GM23338 (cell line): ENCODE data around the gene MARCHF3. TPM values are rescaled to one million over a fixed set of nuclear protein-coding genes. Genes with fewer than 3 reads are reported as not detected.

Experiments
- ATAC-seq: fragments of 200-7000 bp; cut with Tn5 transposase; 3 replicates; pipeline ENCODE4 v1.9.1; 2020
- DNase-seq: peaks from one replicate; pipeline ENCODE4 v3.0.0-alpha.2; 2015; ENCODE audit warnings: low spot score
- H2AFZ ChIP-seq: fragments of 200-600 bp; sonication (generic); 2 replicates; pipeline ENCODE4 v1.8.0; 2016; ENCODE audit warnings: antibody characterized with exemption, mild to moderate bottlenecking, moderate library complexity
- H3F3A ChIP-seq: fragments of 200-600 bp; sonication (generic); replicated peaks from 2 replicates; pipeline ENCODE4 v1.8.0; 2017; ENCODE audit warnings: antibody characterized with exemption, mixed run types, low read depth
- H3K27ac ChIP-seq: fragments of 200-600 bp; sonication (generic); 2 replicates; pipeline ENCODE4 v1.6.1; 2016; ENCODE audit warnings: low read depth
- H3K27me3 ChIP-seq: fragments of 200-600 bp; sonication (generic); 2 replicates; pipeline ENCODE4 v1.8.0; 2016; ENCODE audit warnings: mild to moderate bottlenecking, mixed run types, moderate library complexity; ENCODE audit not compliant: insufficient read depth
- H3K36me3 ChIP-seq: fragments of 200-600 bp; sonication (generic); 2 replicates; pipeline ENCODE4 v1.8.0; 2016; ENCODE audit warnings: mild to moderate bottlenecking; ENCODE audit not compliant: insufficient read depth
- H3K4me1 ChIP-seq: fragments of 200-600 bp; sonication (generic); 2 replicates; pipeline ENCODE4 v1.8.0; 2016; ENCODE audit warnings: mild to moderate bottlenecking, moderate library complexity; ENCODE audit not compliant: insufficient read depth
- H3K4me2 ChIP-seq: fragments of 200-600 bp; sonication (generic); 2 replicates; pipeline ENCODE4 v1.7.1; 2017; ENCODE audit warnings: mixed run types
- H3K4me3 ChIP-seq: fragments of 200-600 bp; sonication (generic); 2 replicates; pipeline ENCODE4 v1.6.1; 2016; ENCODE audit warnings: mixed run types
- H3K79me2 ChIP-seq: fragments of 200-600 bp; sonication (generic); replicated peaks from 2 replicates; pipeline ENCODE4 v1.8.0; 2017; ENCODE audit warnings: mild to moderate bottlenecking; ENCODE audit not compliant: insufficient read depth
- H3K9me2 ChIP-seq: fragments of 200-600 bp; sonication (generic); 2 replicates; pipeline ENCODE4 v1.8.0; 2017; ENCODE audit not compliant: insufficient read depth
- H4K20me1 ChIP-seq: fragments of 200-600 bp; sonication (generic); replicated peaks from 2 replicates; pipeline ENCODE4 v1.8.0; 2017; ENCODE audit warnings: mild to moderate bottlenecking; ENCODE audit not compliant: insufficient read depth
- H3K27ac Mint-ChIP-seq: 2 replicates; pipeline ENCODE4 v1.8.0; 2020; ENCODE audit warnings: inconsistent platforms, mild to moderate bottlenecking, moderate library complexity, mixed read lengths
- H3K27me3 Mint-ChIP-seq: 3 replicates; pipeline ENCODE4 v1.8.0; 2022; ENCODE audit warnings: low read depth, mild to moderate bottlenecking, moderate library complexity, mixed read lengths, inconsistent platforms; ENCODE audit not compliant: insufficient read depth, poor library complexity
- H3K36me3 Mint-ChIP-seq: 3 replicates; pipeline ENCODE4 v1.8.0; 2021; ENCODE audit warnings: low read depth, mild to moderate bottlenecking, inconsistent platforms, moderate library complexity, mixed read lengths
- H3K4me1 Mint-ChIP-seq: 3 replicates; pipeline ENCODE4 v1.8.0; 2020; ENCODE audit warnings: mild to moderate bottlenecking, inconsistent platforms, mixed read lengths
- H3K4me3 Mint-ChIP-seq: 3 replicates; pipeline ENCODE4 v1.8.0; 2021; ENCODE audit warnings: moderate library complexity, mild to moderate bottlenecking, inconsistent platforms, mixed read lengths
- H3K9me3 Mint-ChIP-seq: 3 replicates; pipeline ENCODE4 v1.8.0; 2020; ENCODE audit warnings: moderate library complexity, mild to moderate bottlenecking, inconsistent platforms, mixed read lengths
- CREB1 ChIP-seq: fragments of 250-450 bp; sonication (Bioruptor Pico); IDR thresholded peaks from 2 replicates; pipeline ENCODE4 v1.5.0; 2020; ENCODE audit warnings: low read depth, mild to moderate bottlenecking, moderate library complexity
- EZH2 ChIP-seq: fragments of 200-600 bp; sonication (generic); IDR thresholded peaks from one replicate; pipeline ENCODE4 v1.8.0; 2017; ENCODE audit warnings: antibody characterized with exemption, mild to moderate bottlenecking, low read depth; ENCODE audit not compliant: unreplicated experiment
- JUNB ChIP-seq: IDR thresholded peaks from one replicate; pipeline ENCODE4 v1.6.1; 2016; ENCODE audit warnings: antibody characterized with exemption; ENCODE audit not compliant: unreplicated experiment
- STAT1 ChIP-seq: IDR thresholded peaks from one replicate; pipeline ENCODE4 v1.6.1; 2016; ENCODE audit warnings: antibody characterized with exemption; ENCODE audit not compliant: unreplicated experiment
- ZNF114 ChIP-seq: fragments of 250-450 bp; sonication (Bioruptor Pico); IDR thresholded peaks from 2 replicates; pipeline ENCODE4 v1.5.0; 2020; ENCODE audit warnings: mild to moderate bottlenecking, moderate library complexity
- ZNF331 ChIP-seq: fragments of 250-450 bp; sonication (Bioruptor Pico); IDR thresholded peaks from 2 replicates; pipeline ENCODE4 v1.5.0; 2020; ENCODE audit warnings: low read depth, mild to moderate bottlenecking, moderate library complexity
- polyA plus RNA-seq: library from polyadenylated mRNA; unstranded; fragments of >200 nt; fragmentation: Nextera tagmentation; extraction: Ambion mirVana; gene quantifications from 2 replicates; pipeline ENCODE4 v1.2.1, GENCODE V29; 2016
- total RNA-seq: library from RNA; depleted of rRNA; stranded (reverse); fragments of >200 nt; shearing (Covaris generic); gene quantifications from 2 replicates; pipeline ENCODE4 v1.2.3, GENCODE V29; 2014
- TF ChIP-seq, protein P1 (sequence below), 2 experiments: fragments of 200-600 bp in 1 of 2; sonication (generic) in 1 of 2; conservative IDR thresholded peaks; 2 replicates each; pipeline versions ENCODE4 v1.5.1 to v1.6.1; 2016 to 2017; ENCODE audit warnings: antibody characterized with exemption in 2 of 2, low read depth in 2 of 2, mild to moderate bottlenecking in 2 of 2, moderate library complexity in 1 of 2
- TF ChIP-seq, protein P2 (sequence below): IDR thresholded peaks from 2 replicates; pipeline ENCODE4 v1.6.1; 2016; ENCODE audit warnings: antibody characterized with exemption
- TF ChIP-seq, protein P3 (sequence below): IDR thresholded peaks from one replicate; pipeline ENCODE4 v1.6.1; 2018; ENCODE audit warnings: antibody characterized with exemption; ENCODE audit not compliant: unreplicated experiment

MARCHF3 gene
- total and polyA plus RNA-seq, 2 experiments from 2014 or later: 7.0 to 12.7 TPM

DNA sequence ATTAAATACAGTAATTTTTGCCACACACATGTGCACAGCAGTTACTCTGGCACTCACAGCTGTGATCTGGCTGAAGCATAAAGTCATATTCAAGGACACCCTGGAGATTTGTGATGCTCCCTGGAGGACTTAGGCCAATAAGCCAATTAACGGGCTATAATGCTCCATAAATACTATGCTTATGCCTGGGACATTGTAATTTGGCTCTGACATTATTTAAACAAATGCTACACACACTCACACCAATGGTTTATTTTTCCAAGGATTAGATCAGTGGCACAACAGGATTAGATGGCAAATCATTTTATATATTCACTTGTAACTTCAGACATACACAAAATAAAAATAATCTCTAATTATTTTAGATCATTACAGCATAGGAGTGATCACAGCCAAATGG, 142.2 kb downstream of the MARCHF3 start:
- H3K4me3 Mint-ChIP-seq: no peak overlapping the region
- Histone ChIP-seq H3K4me3 (no peak overlapping the region), H3K4me2 (no peak overlapping the region), H3K79me2 (no peaks in the 10 kb centered on the region; the same call in 1 of the 2 replicates), H2AFZ (no peak overlapping the region), H3F3A (no peaks in the 10 kb centered on the region), H3K27ac (no peak overlapping the region), H3K9me2 (no peaks in the 10 kb centered on the region; the same call in 1 of the 2 replicates), H3K27me3 (no peaks in the 10 kb centered on the region), H3K36me3 (no peaks in the 10 kb centered on the region), H3K4me1 (no peaks in the 10 kb centered on the region), H4K20me1 (no peaks in the 10 kb centered on the region)
- no peak for DNase-seq
- H3K27ac Mint-ChIP-seq: no peak overlapping the region
- peaks cover 3% of the 10 kb centered on the region for H3K27me3 Mint-ChIP-seq
- peaks cover 6% of the 10 kb centered on the region; the same call in 2 of the 3 replicates for H3K4me1 Mint-ChIP-seq
- H3K36me3 Mint-ChIP-seq: peaks cover 7% of the 10 kb centered on the region; the same call in 2 of the 3 replicates
- no peak for ATAC-seq
- H3K9me3 Mint-ChIP-seq: peaks cover 7% of the 10 kb centered on the region; the same call in 2 of the 3 replicates
- no peak for TF ChIP-seq ZNF114 (CRISPR knock-in tag)
- TF ChIP-seq ZNF331 (CRISPR knock-in tag): no peak
- TF ChIP-seq, protein P1, sequence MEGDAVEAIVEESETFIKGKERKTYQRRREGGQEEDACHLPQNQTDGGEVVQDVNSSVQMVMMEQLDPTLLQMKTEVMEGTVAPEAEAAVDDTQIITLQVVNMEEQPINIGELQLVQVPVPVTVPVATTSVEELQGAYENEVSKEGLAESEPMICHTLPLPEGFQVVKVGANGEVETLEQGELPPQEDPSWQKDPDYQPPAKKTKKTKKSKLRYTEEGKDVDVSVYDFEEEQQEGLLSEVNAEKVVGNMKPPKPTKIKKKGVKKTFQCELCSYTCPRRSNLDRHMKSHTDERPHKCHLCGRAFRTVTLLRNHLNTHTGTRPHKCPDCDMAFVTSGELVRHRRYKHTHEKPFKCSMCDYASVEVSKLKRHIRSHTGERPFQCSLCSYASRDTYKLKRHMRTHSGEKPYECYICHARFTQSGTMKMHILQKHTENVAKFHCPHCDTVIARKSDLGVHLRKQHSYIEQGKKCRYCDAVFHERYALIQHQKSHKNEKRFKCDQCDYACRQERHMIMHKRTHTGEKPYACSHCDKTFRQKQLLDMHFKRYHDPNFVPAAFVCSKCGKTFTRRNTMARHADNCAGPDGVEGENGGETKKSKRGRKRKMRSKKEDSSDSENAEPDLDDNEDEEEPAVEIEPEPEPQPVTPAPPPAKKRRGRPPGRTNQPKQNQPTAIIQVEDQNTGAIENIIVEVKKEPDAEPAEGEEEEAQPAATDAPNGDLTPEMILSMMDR (conservative IDR thresholded peaks at IDR 0.05; ENCODE audit: low read depth in 2 of 2): no peak
- TF ChIP-seq, protein P2, sequence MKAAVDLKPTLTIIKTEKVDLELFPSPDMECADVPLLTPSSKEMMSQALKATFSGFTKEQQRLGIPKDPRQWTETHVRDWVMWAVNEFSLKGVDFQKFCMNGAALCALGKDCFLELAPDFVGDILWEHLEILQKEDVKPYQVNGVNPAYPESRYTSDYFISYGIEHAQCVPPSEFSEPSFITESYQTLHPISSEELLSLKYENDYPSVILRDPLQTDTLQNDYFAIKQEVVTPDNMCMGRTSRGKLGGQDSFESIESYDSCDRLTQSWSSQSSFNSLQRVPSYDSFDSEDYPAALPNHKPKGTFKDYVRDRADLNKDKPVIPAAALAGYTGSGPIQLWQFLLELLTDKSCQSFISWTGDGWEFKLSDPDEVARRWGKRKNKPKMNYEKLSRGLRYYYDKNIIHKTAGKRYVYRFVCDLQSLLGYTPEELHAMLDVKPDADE: no peak
- TF ChIP-seq EZH2: no peak
- TF ChIP-seq, protein P3, sequence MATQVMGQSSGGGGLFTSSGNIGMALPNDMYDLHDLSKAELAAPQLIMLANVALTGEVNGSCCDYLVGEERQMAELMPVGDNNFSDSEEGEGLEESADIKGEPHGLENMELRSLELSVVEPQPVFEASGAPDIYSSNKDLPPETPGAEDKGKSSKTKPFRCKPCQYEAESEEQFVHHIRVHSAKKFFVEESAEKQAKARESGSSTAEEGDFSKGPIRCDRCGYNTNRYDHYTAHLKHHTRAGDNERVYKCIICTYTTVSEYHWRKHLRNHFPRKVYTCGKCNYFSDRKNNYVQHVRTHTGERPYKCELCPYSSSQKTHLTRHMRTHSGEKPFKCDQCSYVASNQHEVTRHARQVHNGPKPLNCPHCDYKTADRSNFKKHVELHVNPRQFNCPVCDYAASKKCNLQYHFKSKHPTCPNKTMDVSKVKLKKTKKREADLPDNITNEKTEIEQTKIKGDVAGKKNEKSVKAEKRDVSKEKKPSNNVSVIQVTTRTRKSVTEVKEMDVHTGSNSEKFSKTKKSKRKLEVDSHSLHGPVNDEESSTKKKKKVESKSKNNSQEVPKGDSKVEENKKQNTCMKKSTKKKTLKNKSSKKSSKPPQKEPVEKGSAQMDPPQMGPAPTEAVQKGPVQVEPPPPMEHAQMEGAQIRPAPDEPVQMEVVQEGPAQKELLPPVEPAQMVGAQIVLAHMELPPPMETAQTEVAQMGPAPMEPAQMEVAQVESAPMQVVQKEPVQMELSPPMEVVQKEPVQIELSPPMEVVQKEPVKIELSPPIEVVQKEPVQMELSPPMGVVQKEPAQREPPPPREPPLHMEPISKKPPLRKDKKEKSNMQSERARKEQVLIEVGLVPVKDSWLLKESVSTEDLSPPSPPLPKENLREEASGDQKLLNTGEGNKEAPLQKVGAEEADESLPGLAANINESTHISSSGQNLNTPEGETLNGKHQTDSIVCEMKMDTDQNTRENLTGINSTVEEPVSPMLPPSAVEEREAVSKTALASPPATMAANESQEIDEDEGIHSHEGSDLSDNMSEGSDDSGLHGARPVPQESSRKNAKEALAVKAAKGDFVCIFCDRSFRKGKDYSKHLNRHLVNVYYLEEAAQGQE: no peak

DNA sequence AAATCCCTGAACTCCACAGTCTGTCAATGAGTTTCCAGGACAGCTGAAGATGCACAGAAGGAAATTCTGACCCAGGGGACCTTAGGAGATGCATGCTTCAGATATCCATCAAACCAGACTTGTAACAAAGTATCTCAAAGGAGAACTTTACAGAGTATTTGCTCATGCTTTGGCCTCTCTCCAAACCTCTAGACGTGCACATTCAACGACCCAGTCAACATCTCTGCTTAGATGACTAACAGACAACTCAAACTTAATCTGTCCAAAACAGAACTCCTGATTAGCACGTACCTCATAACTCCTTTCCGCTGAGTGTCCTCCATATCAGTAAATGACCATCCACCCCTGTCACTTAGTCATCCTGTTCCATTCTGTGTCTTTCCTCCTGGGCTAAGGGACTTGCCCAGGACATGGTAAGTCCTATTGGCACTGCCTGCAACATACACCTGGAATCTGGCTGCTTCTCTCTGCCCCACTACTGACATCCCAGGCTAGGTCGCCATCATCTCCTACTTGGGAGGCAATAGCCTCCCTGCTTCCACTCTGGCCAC, 146.0 kb downstream of the MARCHF3 start:
- H3K27ac ChIP-seq: no peak overlapping the region
- Mint-ChIP-seq H3K27ac (no peak overlapping the region), H3K9me3 (no peaks in the 10 kb centered on the region), H3K4me3 (no peak overlapping the region), H3K27me3 (peaks cover 3% of the 10 kb centered on the region), H3K4me1 (peaks cover 6% of the 10 kb centered on the region; the same call in 2 of the 3 replicates), H3K36me3 (no peaks in the 10 kb centered on the region)
- no peak overlapping the region for H3K4me3 ChIP-seq
- no peak overlapping the region for H2AFZ ChIP-seq
- H3K4me1 ChIP-seq: no peaks in the 10 kb centered on the region
- DNase-seq (no peak), ATAC-seq (no peak)
- no peaks in the 10 kb centered on the region for H3K27me3 ChIP-seq
- no peaks in the 10 kb centered on the region for H3K79me2 ChIP-seq
- no peaks in the 10 kb centered on the region for H4K20me1 ChIP-seq
- H3K36me3 ChIP-seq: no peaks in the 10 kb centered on the region
- H3K4me2 ChIP-seq: no peak overlapping the region
- no peaks in the 10 kb centered on the region for H3F3A ChIP-seq
- H3K9me2 ChIP-seq: no peaks in the 10 kb centered on the region; the same call in 1 of the 2 replicates
- TF ChIP-seq, protein P2: no peak
- TF ChIP-seq ZNF331 (CRISPR knock-in tag): no peak
- TF ChIP-seq, protein P1 (conservative IDR thresholded peaks at IDR 0.05; ENCODE audit: low read depth in 2 of 2): no peak
- TF ChIP-seq JUNB: no peak
- TF ChIP-seq STAT1: no peak
- TF ChIP-seq CREB1 (CRISPR knock-in tag): no peak
- no peak for TF ChIP-seq ZNF114 (CRISPR knock-in tag)
